Measurements from ENCODE around the gene MRS2. TPM values are rescaled to one million over a fixed set of nuclear protein-coding genes. Genes with fewer than 3 reads are reported as not detected.

The MRS2 gene
- polyA plus RNA-seq, 1 donor from 2014 or later = 47.9 TPM

GRCh38 chr6:24357336-24358218 is 45.2 kb upstream of the MRS2 start, which contains the start of gene DCDC2:
DCDC2 (minus strand) TSS chr6:24358059; CDS start chr6:24357750, 309 bp downstream.
- Histone ChIP-seq H3K4me3 (ENCODE audit: low read length) (no peak within 1 kb of the TSS), H4K20me1 (ENCODE audit: insufficient read depth) (no peaks in the 10 kb centered on the region), H2AFZ (ENCODE audit: low read depth, low read length) (no peak within 1 kb of the TSS), H3K36me3 (ENCODE audit: insufficient read depth, low read length) (no peaks in the 10 kb centered on the region), H3K79me2 (replicated peaks; ENCODE audit: insufficient read depth, low read length) (no peaks in the 10 kb centered on the region), H3K9ac (ENCODE audit: low read length) (no peak within 1 kb of the TSS), H3K9me3 (ENCODE audit: low read length) (no peaks in the 10 kb centered on the region), H3K9me2 (ENCODE audit: insufficient read depth, low read length) (no peaks in the 10 kb centered on the region), H3F3A (ENCODE audit: insufficient read depth, low read length, poor library complexity, severe bottlenecking) (no peaks in the 10 kb centered on the region), H3K27me3 (ENCODE audit: insufficient read depth, low read depth, low read length) (no peaks in the 10 kb centered on the region), H3K27ac (ENCODE audit: low read length) (no peak within 1 kb of the TSS), H3K4me2 (ENCODE audit: low read length) (no peak within 1 kb of the TSS)
- TF ChIP-seq TAF1 (IDR thresholded peaks at IDR 0.05; ENCODE audit: low read depth) (no peak), SMC3 (conservative IDR thresholded peaks at IDR 0.05; ENCODE audit: poor library complexity) (no peak), REST (IDR thresholded peaks at IDR 0.05; ENCODE audit: borderline replicate concordance) (no peak), CTCF (IDR thresholded peaks at IDR 0.05; ENCODE audit: poor library complexity, severe bottlenecking) (no peak), MXI1 (conservative IDR thresholded peaks at IDR 0.05; ENCODE audit: poor library complexity, severe bottlenecking) (no peak), EZH2 (IDR thresholded peaks at IDR 0.05; ENCODE audit: borderline replicate concordance, insufficient read depth, low read length, poor library complexity, severe bottlenecking) (no peak), RAD21 (conservative IDR thresholded peaks at IDR 0.05) (no peak), EP300 (conservative IDR thresholded peaks at IDR 0.05; ENCODE audit: poor library complexity, severe bottlenecking) (no peak), POLR2AphosphoS5 (IDR thresholded peaks at IDR 0.05) (no peak)

- no peak overlapping the region for H3K27ac ChIP-seq (ENCODE audit: low read length)
- no peaks in the 10 kb centered on the region for H3F3A ChIP-seq (ENCODE audit: insufficient read depth, low read length, poor library complexity, severe bottlenecking)
- H3K27me3 ChIP-seq (ENCODE audit: insufficient read depth, low read depth, low read length) = no peaks in the 10 kb centered on the region
- H4K20me1 ChIP-seq (ENCODE audit: insufficient read depth) = no peaks in the 10 kb centered on the region
- no peaks in the 10 kb centered on the region for H3K9me2 ChIP-seq (ENCODE audit: insufficient read depth, low read length)
- no peak overlapping the region for H2AFZ ChIP-seq (ENCODE audit: low read depth, low read length)
- no peaks in the 10 kb centered on the region for H3K9me3 ChIP-seq (ENCODE audit: low read length)
- TF ChIP-seq EP300 (conservative IDR thresholded peaks at IDR 0.05; ENCODE audit: poor library complexity, severe bottlenecking) = no peak
- TF ChIP-seq REST (IDR thresholded peaks at IDR 0.05; ENCODE audit: borderline replicate concordance) = no peak
- no peak for TF ChIP-seq MXI1 (conservative IDR thresholded peaks at IDR 0.05; ENCODE audit: poor library complexity, severe bottlenecking)
- TF ChIP-seq TAF1 (IDR thresholded peaks at IDR 0.05; ENCODE audit: low read depth) = no peak
- no peak for TF ChIP-seq RAD21 (conservative IDR thresholded peaks at IDR 0.05)
- TF ChIP-seq POLR2AphosphoS5 (IDR thresholded peaks at IDR 0.05) = no peak
- H3K9ac ChIP-seq (ENCODE audit: low read length) = no peak overlapping the region
- H3K4me2 ChIP-seq (ENCODE audit: low read length) = no peak overlapping the region
- no peaks in the 10 kb centered on the region for H3K36me3 ChIP-seq (ENCODE audit: insufficient read depth, low read length)
- no peaks in the 10 kb centered on the region for H3K79me2 ChIP-seq (replicated peaks; ENCODE audit: insufficient read depth, low read length)
- H3K4me3 ChIP-seq (ENCODE audit: low read length) = no peak overlapping the region
Measured at GRCh38 chr6:24358219-24358821, 44.4 kb upstream of the MRS2 start.
